ENCODE data around the gene YIF1B. TPM values are rescaled to one million over a fixed set of nuclear protein-coding genes. Genes with fewer than 3 reads are reported as not detected.
"Not testable (repeated sequence)": the region's sequence is repeated elsewhere in the genome, so short reads cannot be mapped to it uniquely, and the experiment has no call there.

YIF1B gene, protein sequence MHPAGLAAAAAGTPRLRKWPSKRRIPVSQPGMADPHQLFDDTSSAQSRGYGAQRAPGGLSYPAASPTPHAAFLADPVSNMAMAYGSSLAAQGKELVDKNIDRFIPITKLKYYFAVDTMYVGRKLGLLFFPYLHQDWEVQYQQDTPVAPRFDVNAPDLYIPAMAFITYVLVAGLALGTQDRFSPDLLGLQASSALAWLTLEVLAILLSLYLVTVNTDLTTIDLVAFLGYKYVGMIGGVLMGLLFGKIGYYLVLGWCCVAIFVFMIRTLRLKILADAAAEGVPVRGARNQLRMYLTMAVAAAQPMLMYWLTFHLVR
- 114 TPM in 2 replicates for total RNA-seq (2014; rRNA removed; shearing (Covaris generic))

- in situ Hi-C loops (cut with HindIII; ENCODE audit: low sequenced_read_pairs): no loop called here
- DNase-seq (ENCODE audit: low spot score): peak; percentile 99
These were observed at the start of gene YIF1B for GRCh38 chr19:38315657-38316476. Gene YIF1B (minus strand): TSS chr19:38315947. CDS start chr19:38315917, 30 bp downstream.

DNA sequence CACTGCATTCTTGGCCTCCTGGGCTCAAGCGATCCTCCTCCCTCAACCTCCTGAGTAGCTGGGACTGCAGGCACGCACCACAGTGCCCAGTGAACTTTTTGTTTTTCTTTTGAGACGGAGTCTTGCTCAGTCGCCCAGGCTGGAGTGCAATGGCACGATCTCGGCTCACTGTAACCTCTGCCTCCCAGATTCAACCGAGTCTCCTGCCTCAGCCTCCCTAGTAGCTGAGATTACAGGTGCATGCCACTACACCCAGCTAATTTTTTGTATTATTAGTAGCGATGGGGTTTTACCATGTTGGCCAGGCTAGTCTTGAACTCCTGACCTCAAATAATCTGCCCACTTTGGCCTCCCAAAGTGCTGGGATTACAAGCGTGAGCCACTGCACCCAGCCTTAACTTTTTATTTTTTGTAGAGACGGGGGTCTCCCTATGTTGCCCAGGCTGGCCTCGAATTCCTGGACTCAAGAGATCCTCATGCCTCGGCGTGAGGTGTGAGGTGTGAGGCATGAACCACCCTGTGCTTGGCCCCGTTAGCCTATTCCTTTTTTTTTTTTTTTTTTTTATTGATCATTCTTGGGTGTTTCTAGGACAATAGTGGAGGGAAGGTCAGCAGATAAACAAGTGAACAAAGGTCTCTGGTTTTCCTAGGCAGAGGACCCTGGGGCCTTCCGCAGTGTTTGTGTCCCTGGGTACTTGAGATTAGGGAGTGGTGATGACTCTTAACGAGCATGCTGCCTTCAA, 47.4 kb upstream of the YIF1B start:
- in situ Hi-C loops (cut with HindIII; ENCODE audit: low sequenced_read_pairs): not testable (repeated sequence)

DNA sequence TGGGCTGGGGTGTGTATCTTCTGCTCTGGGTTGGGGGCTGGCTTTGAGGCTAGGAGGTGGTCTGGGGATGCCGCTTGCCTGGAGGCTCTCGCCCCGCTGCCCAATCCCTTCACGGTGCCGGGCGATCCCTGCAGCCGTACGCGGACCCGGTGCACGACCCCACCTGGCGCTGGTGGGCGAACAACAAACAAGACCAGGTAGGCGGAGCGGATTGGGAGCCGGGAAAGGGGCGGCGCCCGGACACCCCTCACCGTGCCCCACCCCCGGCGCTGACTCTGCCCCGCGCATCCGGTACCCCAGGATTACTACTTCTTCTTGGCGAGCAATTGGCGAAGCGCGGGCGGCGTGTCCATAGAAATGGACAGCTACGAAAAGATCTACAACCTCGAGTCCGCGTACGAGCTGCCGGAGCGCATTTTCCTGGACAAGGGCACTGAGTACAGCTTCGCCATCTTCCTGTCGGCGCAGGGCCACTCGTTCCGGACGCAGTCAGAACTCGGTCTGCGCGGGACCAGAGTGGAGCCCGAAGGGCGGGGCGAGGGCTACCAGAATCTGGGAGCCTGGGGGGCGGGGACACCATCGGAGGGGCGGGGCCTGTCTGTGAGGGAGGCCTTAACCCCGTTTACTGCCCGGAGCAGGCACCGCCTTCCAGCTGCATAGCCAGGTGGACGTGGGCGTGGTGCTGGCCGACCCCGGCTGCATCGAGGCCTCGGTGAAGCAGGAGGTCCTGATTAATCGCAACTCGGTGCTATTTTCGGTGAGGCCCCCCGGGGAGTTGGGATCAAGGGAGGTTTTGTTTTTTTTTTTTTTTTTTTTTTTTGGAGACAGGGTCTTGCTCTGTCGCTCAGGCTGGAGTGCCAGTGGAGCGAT, 46.6 kb upstream of the YIF1B start:
- in situ Hi-C loops (cut with HindIII; ENCODE audit: low sequenced_read_pairs): no loop called here
- peak; percentile 65 for DNase-seq (ENCODE audit: low spot score)

More for the DNA sequence above, 47.4 kb upstream of the YIF1B start:
- DNase-seq (ENCODE audit: low spot score): not testable (repeated sequence)

DNA sequence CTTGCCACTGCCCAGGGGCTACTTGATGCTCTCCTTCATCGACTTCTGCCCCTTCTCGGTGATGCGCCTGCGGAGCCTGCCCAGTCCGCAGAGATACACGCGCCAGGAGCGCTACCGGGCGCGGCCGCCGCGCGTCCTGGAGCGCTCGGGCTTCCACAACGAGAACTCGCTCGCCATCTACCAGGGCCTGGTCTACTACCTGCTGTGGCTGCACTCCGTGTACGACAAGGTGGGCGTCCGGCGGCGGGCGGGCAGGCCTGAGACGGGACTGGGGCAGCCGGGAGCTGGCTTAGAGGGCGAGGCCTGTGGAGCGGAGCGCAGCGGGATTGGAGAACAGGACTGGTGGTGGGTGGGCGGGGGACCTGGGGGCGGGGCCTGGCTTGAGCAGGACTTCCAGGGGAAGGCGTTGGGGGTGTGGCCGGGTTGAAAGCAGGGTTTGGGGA, 45.9 kb upstream of the YIF1B start:
- peak; percentile 80 for DNase-seq (ENCODE audit: low spot score)
- in situ Hi-C loops (cut with HindIII; ENCODE audit: low sequenced_read_pairs): no loop called here

GRCh38 chr19:38360839-38361631, 45.3 kb upstream of the YIF1B start:
- DNase-seq (ENCODE audit: low spot score): no peak
- in situ Hi-C loops (cut with HindIII; ENCODE audit: low sequenced_read_pairs): no loop called here

DNA sequence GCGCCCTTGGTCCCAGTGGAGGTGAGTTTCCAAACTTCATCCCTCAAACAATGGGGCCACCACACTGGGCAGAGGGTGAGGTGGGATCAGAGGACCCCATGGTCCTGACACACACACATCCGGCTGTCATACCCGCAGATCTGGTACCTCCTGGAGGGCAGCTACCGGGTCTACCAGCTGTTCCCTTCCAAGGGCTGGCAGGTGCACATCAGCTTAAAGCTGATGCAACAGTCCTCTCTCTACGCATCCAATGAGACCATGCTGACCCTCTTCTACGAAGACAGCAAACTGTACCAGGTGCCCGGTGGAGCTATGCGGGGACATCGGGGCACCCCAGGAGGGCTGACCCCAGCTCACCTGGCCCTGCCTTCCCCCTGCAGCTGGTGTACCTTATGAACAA, 44.6 kb upstream of the YIF1B start:
- DNase-seq (ENCODE audit: low spot score): no peak
- in situ Hi-C loops (cut with HindIII; ENCODE audit: low sequenced_read_pairs): no loop called here

- DNase-seq (ENCODE audit: low spot score): no peak
- in situ Hi-C loops (cut with HindIII; ENCODE audit: low sequenced_read_pairs): no loop called here
These were observed 43.7 kb upstream of the YIF1B start for GRCh38 chr19:38359242-38360021.

DNA sequence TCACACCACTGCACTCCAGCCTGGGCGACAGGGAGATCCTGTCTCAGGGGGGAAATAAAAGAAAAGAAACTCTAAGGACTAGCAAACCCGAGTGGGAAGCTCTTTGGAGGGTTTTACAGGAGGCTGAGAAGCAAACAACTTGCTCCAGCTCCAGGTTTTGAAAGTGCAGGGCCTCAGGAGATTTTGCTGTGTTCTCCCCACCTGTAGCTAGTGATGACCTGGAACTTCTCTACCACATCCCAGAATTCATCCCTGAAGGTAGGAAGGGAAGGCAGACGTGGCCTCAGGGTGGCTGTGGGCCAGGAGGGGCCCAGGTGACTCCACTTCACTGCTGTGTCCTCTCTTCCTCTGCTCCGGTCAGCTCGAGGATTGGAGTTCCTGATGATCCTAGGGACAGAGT, 42.3 kb upstream of the YIF1B start:
- no peak for DNase-seq (ENCODE audit: low spot score)
- in situ Hi-C loops (cut with HindIII; ENCODE audit: low sequenced_read_pairs): no loop called here

- no peak for DNase-seq (ENCODE audit: low spot score)
- in situ Hi-C loops (cut with HindIII; ENCODE audit: low sequenced_read_pairs): no loop called here
These were observed 40.3 kb upstream of the YIF1B start for GRCh38 chr19:38355728-38356725.

DNA sequence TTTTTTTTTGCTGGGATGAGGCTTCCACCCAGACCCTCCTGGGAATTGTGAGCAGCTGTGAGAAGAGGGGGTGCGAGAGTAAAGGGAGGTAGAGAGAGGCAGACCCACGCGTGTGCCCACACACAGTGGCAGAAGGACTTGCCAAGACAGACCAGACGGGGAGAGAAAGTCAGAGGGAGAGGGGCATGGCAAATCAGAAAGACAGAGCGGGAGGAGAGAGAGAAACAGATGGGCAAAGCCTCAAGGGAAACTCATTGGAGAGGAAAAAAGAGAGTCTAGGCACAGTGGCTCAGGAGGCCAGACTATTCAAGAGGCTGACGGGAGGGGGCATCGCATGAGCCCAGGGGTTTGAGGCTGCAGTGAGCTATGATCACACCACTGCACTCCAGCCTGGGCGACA, 36.9 kb upstream of the YIF1B start:
- peak; percentile 18 for DNase-seq (ENCODE audit: low spot score)
- in situ Hi-C loops (cut with HindIII; ENCODE audit: low sequenced_read_pairs): no loop called here

DNA sequence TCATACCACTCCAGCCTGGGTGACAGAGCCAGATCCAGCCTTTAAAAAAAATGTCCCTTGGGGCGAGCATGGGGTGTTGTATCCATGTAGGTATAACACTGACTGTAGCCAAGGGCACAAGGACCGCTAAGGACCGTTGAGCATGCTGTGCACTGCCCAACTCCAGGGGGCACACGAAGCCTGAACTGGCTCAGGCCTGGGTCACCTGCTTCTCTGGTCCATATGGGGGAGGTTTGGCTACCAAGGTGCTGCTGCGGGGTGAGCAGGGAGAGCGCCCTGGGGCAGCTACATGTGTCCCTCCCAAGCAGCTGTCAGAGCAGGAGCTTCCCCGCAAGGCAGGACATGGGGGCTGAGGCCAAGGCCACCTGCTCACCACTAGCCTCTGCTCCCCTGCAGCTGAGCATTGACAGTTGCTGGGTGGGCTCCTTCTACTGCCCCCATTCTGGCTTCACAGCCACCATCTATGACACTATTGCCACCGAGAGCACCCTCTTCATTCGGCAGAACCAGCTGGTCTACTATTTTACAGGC, 36.2 kb upstream of the YIF1B start:
- no peak for DNase-seq (ENCODE audit: low spot score)
- in situ Hi-C loops (cut with HindIII; ENCODE audit: low sequenced_read_pairs): no loop called here

- no peak for DNase-seq (ENCODE audit: low spot score)
- in situ Hi-C loops (cut with HindIII; ENCODE audit: low sequenced_read_pairs): no loop called here
These were observed 35.1 kb upstream of the YIF1B start for GRCh38 chr19:38350883-38351282.

DNA sequence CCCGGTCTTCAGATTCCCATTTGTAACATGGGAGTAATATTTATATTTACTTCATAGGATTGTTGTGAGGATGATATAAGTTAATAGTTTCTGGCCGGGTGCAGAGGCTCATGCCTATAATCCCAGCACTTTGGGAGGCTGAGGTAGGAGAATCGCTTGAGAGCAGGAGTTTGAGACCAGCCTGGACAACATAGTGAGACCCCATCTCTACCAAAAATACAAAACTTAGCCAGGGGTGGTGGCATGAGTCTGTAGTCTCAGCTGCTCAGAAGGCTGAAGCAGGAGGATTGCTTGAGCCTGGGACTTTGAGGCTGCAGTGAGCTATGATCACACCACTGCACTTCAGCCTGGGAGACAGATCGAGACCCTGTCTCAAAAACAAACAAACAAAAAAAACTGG, 31.1 kb upstream of the YIF1B start:
- no peak for DNase-seq (ENCODE audit: low spot score)
- in situ Hi-C loops (cut with HindIII; ENCODE audit: low sequenced_read_pairs): no loop called here

- in situ Hi-C loops (cut with HindIII; ENCODE audit: low sequenced_read_pairs): no loop called here
- no peak for DNase-seq (ENCODE audit: low spot score)
These were observed 25.2 kb upstream of the YIF1B start for GRCh38 chr19:38340927-38341326.

GRCh38 chr19:38339011-38339410, 23.3 kb upstream of the YIF1B start:
- DNase-seq (ENCODE audit: low spot score); in situ Hi-C loops (cut with HindIII; ENCODE audit: low sequenced_read_pairs): not testable (repeated sequence)

- in situ Hi-C loops (cut with HindIII; ENCODE audit: low sequenced_read_pairs): no loop called here
- DNase-seq (ENCODE audit: low spot score): no peak
These were observed 21.6 kb upstream of the YIF1B start for GRCh38 chr19:38337360-38337653.
